Activated naive CD4-positive, alpha-beta T cell treated with anti-CD3 and anti-CD28 coated beads, Interleukin-2, amount 50 U/mL, for 72 hours (primary cell): Measurements from ENCODE around the gene TRAPPC5. TPM values are rescaled to one million over a fixed set of nuclear protein-coding genes. Genes with fewer than 3 reads are reported as not detected.
"Not testable (repeated sequence)": the region's sequence is repeated elsewhere in the genome, so short reads cannot be mapped to it uniquely, and the experiment has no call there.

ENCODE experiments used
- ATAC-seq, 2 donors: fragments of 150-1000 bp; cut with Tn5 transposase; 2 replicates each; pipeline ENCODE4 v1.10.0; 2021; ENCODE audit warnings: mild to moderate bottlenecking in 2 of 2, moderate library complexity in 2 of 2
- DNase-seq, 2 donors: peaks; one replicate each; pipeline ENCODE4 v3.0.0; 2021 to 2022; ENCODE audit warnings: low spot score in 2 of 2
- H3K27ac Mint-ChIP-seq, 2 donors: one replicate each; pipeline ENCODE4 v1.8.0; 2022; ENCODE audit warnings: mild to moderate bottlenecking in 2 of 2, mixed read lengths in 2 of 2
- H3K36me3 Mint-ChIP-seq, 2 donors: one replicate each; pipeline ENCODE4 v1.8.0; 2022; ENCODE audit warnings: mixed read lengths in 2 of 2
- H3K9me3 Mint-ChIP-seq, 2 donors: one replicate each; pipeline ENCODE4 v1.8.0; 2022; ENCODE audit warnings: mixed read lengths in 2 of 2
- total RNA-seq, 2 donors: library from RNA; stranded (reverse); gene quantifications; one replicate each; pipeline ENCODE4 v1.2.3, GENCODE V29; 2022

The TRAPPC5 gene
- total RNA-seq, 2 donors from 2014 or later: 58.9 to 84.4 TPM

DNA sequence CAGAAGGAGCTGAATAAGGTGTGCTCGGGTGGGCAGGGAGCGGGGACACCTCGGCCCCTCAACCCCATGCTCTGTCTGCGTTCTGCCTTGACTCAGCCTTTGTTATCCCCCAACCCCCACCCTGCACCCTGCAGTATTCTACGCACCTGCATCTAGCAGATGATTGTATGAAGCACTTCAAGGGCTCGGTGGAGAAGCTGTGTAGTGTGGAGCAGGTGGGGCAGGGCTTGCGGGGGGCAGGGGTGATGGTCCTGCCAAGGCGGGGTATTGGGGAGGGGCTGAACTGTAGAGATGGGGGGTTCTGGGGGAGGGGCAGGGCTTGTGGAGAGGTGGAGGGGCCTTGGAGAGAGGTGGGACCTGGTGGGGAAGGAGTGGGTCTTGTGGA, 37.6 kb upstream of the TRAPPC5 start:
- no peak for ATAC-seq
- no peak for DNase-seq
- Mint-ChIP-seq H3K9me3 (peaks cover 7 to 8% of the 10 kb centered on the region in 2 donors), H3K27ac (peak overlapping the region in 1 of 2 donors; percentile 87), H3K36me3 (peaks cover 10 to 17% of the 10 kb centered on the region in 2 donors)

DNA sequence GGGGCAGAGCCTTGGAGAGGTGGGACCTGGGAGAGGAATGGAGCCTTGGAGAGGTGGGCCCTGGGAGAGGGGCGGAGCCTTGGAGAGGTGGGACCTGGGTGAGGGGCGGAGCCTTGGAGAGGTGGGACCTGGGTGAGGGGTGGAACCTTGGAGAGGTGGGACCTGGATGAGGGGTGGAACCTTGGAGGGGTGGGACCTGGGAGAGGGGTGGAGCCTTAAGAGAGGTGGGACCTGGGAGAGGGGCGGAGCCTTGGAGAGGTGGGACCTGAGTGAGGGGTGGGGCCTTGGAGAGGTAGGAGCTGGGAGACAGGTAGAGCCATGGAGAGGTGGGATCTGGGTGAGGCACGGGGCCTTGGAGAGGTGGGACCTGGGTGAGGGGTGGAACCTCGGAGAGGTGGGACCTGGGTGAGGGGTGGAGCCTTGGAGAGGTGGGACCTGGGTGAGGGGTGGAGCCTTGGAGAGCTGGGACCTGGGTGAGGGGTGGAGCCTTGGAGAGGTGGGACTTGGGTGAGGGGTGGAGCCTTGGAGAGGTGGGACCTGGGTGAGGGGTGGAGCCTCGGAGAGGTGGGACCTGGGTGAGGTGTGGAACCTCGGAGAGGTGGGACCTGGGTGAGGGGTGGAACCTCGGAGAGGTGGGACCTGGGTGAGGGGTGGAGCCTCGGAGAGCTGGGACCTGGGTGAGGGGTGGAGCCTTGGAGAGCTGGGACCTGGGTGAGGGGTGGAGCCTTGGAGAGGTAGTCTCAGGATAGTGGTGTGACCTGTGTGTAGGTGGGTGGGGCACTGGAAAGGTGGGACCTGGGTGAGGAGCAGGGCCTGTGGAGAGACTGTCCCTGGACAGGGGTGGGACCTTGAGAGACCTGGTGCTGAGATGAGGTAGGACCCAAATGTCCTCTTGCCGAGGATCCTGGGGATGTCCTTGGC, 36.7 kb upstream of the TRAPPC5 start:
- ATAC-seq: peak in 1 of 2 donors; percentile 46
- DNase-seq: peak in 1 of 2 donors; percentile 27
- H3K27ac Mint-ChIP-seq, H3K9me3 Mint-ChIP-seq: not testable (repeated sequence)
- H3K36me3 Mint-ChIP-seq: peaks cover 10 to 16% of the 10 kb centered on the region in 2 donors

DNA sequence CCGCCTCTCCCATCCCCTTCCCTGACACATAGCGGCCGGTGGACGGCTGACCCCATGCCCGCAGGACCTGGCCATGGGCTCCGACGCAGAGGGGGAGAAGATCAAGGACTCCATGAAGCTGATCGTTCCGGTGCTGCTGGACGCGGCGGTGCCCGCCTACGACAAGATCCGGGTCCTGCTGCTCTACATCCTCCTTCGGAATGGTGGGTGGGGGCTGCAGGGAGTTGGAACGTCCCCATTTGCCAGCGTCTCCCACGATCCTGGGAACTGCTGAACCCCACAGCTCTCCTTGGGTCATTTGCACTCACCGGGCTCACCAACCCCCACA, 36.1 kb upstream of the TRAPPC5 start:
- DNase-seq (no peak), ATAC-seq (no peak)
- peaks cover 9 to 10% of the 10 kb centered on the region in 2 donors for H3K36me3 Mint-ChIP-seq
- no peak overlapping the region for H3K27ac Mint-ChIP-seq
- H3K9me3 Mint-ChIP-seq: peaks cover 7 to 8% of the 10 kb centered on the region in 2 donors

DNA sequence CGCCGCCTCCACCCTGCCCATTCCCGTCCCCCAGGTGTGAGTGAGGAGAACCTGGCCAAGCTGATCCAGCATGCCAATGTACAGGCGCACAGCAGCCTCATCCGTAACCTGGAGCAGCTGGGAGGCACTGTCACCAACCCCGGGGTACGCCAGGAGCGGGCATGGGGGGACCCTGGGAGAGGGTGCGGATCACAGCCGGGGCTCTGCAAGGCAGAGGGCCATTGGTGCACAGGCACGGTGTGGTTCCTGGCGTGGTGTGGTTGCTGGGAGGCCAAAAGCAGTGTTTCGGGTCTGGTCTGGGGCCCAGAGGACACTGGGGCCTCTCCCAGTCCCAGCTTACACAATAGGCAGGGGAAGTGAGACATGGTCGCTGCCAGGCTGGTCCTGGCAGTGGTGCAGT, 35.5 kb upstream of the TRAPPC5 start:
- no peak for DNase-seq
- Mint-ChIP-seq H3K9me3 (peaks cover 2% of the 10 kb centered on the region in 2 donors), H3K36me3 (peaks cover 3 to 4% of the 10 kb centered on the region in 2 donors), H3K27ac (no peak overlapping the region)
- no peak for ATAC-seq

DNA sequence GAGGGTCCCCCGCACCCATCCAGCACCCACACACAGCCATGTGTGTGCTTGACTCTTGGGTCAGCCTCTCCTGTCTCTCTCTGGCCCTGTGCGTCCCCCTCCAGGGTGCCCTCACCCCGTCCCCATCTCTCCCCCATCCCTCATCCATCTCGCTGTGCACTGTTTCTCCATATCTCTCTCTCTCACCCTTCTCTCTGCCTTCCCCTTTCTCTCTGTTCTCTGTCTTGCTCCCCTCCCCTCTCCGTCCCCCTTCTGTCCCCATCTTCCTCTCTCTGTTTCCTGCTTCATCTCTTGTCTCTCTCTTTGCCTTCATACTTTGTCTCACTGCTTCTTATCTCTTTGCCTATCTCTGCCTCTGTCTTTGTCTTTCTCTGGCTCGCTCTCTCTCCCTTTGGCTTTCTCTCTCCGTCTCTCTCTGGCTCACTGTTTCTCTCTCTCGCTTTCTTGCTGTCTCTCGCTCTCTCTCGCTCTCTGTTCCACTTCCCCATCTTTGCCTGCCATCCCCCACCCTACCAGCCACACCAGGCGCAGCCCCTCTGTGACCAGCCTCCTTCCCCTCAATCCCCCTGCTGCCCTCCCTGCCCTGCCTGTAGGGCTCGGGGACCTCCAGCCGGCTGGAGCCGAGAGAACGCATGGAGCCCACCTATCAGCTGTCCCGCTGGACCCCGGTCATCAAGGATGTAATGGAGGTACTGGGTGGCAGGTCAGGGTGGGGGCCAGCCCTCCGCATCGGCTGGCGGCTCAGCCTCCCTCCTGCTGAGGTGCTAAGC, 34.8 kb upstream of the TRAPPC5 start:
- H3K9me3 Mint-ChIP-seq: no peaks in the 10 kb centered on the region
- H3K36me3 Mint-ChIP-seq: no peaks in the 10 kb centered on the region
- no peak overlapping the region for H3K27ac Mint-ChIP-seq
- DNase-seq: no peak
- ATAC-seq: no peak

DNA sequence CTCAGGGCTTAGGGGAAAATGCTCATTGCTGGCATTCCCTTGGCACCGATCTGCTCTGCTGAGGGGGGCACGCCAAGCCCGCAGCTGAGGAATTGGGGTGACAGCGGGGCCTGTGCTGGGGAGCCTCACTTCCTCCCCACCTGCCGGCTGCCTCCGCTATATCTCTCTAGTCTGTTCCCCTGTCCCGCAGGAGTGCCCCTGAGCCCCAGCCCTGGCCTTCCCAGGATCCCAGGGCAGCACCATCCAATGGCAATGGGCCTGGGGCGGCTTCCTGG, 34.3 kb upstream of the TRAPPC5 start:
- Mint-ChIP-seq H3K9me3 (no peaks in the 10 kb centered on the region), H3K36me3 (no peaks in the 10 kb centered on the region), H3K27ac (peak overlapping the region in 1 of 2 donors; percentile 47)
- ATAC-seq (no peak), DNase-seq (no peak)

DNA sequence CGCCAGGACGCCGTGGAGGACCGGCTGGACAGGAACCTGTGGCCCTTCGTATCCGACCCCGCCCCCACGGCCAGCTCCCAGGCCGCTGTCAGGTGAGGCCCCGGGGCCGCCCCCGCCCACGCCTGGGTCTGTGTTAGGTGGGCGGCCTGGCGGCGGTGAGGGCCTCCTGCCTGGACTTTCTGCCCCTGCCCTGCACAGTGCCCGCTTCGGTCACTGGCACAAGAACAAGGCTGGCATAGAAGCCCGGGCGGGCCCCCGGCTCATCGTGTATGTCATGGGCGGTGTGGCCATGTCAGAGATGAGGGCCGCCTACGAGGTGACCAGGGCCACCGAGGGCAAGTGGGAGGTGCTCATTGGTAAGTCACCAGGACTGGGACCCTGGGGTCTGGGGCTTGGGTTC, 33.5 kb upstream of the TRAPPC5 start:
- ATAC-seq (no peak), DNase-seq (no peak)
- H3K36me3 Mint-ChIP-seq: no peaks in the 10 kb centered on the region
- no peaks in the 10 kb centered on the region for H3K9me3 Mint-ChIP-seq
- H3K27ac Mint-ChIP-seq: no peak overlapping the region

DNA sequence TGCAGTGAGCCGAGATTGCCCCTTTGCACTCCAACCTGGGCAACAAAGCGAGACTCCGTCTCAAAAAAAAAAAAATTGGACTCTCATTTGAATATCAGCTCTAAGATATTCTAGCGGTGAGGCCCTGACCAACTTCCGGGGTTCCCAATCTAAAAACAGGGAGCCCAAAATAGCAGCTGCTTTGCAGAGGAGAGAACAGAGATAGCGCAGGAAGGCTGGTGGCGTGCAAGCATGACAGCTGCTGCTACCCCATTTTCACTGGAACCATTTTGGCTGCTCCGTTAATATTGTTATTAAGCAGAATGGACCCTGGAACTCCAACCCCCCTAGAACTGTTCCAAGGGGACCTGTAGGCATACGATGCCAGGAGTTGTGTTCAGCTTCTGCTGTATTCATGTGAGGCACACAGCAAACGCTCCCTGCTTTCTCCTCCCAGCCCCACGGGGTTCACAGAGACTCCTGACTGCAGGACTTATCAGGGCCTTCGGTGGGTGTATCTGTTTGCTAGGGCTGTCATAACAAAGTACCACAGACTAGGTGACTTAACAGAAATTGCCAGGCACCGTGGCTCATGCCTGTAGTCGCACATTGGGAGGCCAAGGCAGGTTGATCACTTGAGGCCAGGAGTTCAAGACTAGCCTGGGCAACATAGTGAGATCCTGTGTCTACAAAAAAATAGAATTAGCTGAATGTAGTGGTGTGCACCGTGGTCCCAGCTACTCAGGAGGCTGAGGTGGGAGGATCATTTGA, 32.2 kb upstream of the TRAPPC5 start:
- DNase-seq (no peak), ATAC-seq (no peak)
- Mint-ChIP-seq H3K27ac (no peak overlapping the region), H3K36me3 (no peaks in the 10 kb centered on the region), H3K9me3 (no peaks in the 10 kb centered on the region)

DNA sequence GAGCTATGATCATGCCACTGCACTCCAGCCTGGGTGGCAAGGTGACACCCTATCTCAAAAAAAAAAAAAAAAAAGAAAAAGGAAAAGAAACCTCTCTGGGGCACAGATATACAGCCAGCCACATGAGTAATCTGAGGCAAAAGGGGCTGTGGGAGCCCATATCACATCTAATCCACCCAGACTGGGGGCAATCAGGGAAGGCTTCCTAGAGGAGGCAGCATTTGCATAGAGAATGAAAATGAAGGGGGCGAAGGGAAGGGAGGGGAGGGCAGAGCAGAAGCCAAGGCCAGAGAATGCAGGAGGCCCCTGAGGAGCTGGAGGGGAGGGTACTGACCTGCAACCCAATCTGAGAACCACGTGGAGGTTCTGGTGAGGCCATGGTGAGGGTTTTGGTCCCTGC, 30.5 kb upstream of the TRAPPC5 start:
- ATAC-seq (no peak), DNase-seq (no peak)
- H3K9me3 Mint-ChIP-seq: no peaks in the 10 kb centered on the region
- H3K36me3 Mint-ChIP-seq: no peaks in the 10 kb centered on the region
- H3K27ac Mint-ChIP-seq: no peak overlapping the region

DNA sequence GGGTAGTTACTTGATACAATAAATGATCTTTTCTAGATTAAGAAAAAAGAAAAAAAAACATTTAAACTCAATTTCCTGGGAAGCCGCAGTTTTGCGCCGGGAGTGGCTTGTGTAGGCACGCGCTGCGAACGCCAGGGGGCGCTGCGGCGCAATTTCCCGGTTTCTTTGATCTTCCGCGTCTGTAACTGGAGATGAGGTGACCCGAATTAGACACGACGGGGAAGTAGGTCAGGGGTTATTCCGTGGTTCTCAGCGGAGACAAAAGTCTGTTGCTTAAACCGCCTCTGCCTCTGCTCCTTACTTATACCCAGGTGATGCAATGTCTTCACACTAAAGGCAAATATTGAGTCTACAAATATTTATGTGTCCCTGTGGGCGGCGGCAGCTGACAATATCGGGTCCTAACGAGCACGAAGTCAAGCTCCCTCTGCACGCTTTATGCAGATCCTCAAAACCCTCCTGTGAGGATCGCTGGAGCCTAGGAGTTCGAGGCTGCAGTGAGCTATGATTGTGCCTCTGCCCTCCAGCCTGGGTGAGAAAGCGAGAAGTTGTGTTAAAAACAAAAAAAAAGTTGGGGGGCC, 28.5 kb upstream of the TRAPPC5 start:
- Mint-ChIP-seq H3K27ac (no peak overlapping the region), H3K9me3 (no peaks in the 10 kb centered on the region)
- peak; percentile 82 to 92 for ATAC-seq

DNA sequence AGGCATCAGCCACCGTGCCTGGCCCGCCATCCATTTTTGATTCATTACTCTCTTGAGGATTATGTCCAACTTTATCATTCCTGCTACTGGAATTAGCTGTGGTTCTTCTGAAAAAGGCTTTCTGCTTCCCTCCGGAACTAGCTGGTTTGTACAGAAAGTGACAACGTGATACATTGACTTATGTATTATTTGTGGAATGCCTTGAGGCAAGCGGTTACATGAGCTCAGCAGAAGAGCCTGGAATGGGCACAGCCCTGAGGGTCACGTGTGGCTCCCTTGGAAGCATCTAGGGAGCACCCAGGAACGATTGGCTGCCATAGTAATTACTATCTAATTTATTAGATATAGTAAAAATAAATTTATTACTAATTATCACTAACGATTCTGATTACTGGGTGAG, 26.2 kb upstream of the TRAPPC5 start:
- H3K27ac Mint-ChIP-seq: no peak overlapping the region
- DNase-seq (no peak), ATAC-seq (no peak)

More for the DNA sequence above, 28.5 kb upstream of the TRAPPC5 start:
- peak; percentile 85 to 94 for DNase-seq
- H3K36me3 Mint-ChIP-seq: no peaks in the 10 kb centered on the region

DNA sequence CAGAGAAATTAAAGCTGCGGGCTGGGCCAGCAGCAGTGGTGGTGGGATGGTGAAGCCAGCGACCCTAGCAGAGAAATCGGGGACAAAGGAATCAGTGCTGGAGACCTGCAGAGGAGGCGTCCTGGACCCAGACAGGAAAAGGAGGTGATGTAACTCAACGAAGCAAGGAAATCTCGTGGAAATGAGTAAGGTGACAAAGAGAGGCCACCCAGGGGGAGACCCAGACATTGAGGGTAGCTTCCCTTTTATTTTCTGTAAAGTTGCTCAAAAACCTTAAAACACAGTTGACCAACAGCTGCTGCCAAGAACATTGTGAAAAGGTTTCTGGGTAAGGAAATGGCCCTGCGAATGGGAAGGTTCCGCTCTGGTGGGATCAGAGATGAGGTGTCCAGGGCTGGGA, 25.1 kb upstream of the TRAPPC5 start:
- Mint-ChIP-seq H3K27ac (no peak overlapping the region), H3K9me3 (no peaks in the 10 kb centered on the region), H3K36me3 (no peaks in the 10 kb centered on the region)
- no peak for ATAC-seq
- no peak for DNase-seq

More for the DNA sequence above, 26.2 kb upstream of the TRAPPC5 start:
- no peaks in the 10 kb centered on the region for H3K36me3 Mint-ChIP-seq
- H3K9me3 Mint-ChIP-seq: no peaks in the 10 kb centered on the region

DNA sequence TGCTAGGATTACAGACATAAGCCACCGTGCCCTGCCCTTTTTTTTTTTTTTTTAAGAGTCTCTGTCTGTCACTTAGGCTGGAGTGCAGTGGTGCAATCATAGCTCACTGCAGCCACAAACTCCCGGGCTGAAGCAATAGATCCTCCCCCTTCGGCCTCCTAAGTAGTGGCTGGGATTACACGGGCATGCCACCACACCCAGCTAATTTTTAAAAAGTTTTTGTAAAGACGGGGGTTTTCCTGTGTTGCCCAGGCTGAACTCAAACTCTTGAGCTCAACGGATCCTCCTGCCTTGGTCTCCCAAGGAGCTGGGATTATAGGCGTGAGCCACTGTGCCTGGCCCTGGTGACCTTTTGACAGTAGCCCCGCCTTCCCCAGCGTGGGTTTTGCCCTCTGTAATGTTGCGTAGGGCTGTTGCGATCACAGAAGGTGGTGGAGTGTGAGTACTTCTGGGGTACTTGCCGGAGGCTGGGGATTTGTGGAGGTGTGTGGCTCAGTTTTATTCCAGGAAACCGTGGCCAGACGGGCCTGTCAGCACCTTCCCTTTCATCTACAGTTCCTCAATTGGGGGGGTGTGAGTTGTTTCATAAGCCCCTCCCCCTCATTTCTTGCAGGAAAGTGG, 23.4 kb upstream of the TRAPPC5 start:
- Mint-ChIP-seq H3K36me3 (no peaks in the 10 kb centered on the region), H3K27ac (peak overlapping the region in 1 of 2 donors; percentile 82), H3K9me3 (no peaks in the 10 kb centered on the region)
- DNase-seq (peak in 1 of 2 donors; percentile 33), ATAC-seq (peak; percentile 47 to 84)

DNA sequence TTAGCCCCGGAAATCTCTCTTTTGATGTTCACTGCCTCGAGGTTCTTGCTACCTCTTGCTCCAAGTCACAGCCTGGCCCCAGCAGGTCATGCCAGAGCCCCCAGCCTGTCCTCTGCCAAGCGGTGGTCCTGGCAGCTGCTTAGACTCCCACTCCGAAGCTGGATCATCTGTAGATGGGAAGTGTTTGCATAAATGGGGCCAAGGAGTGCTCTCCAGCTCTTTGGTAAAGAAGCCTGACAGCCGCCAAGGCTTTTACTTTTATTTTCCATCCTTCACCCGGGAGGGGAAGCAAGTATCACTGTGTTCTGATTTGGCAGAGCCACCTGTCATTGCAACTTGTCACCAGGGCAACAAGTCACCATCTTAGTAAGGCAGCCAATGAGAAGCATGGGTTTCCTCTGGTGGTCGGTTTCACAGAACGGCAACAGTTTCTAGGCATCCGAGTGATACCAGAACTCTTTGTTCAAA, 22.4 kb upstream of the TRAPPC5 start:
- H3K9me3 Mint-ChIP-seq: no peaks in the 10 kb centered on the region
- DNase-seq (peak in 1 of 2 donors; percentile 50), ATAC-seq (peak; percentile 86 to 97)
- H3K27ac Mint-ChIP-seq: peak overlapping the region in 1 of 2 donors; percentile 82
- no peaks in the 10 kb centered on the region for H3K36me3 Mint-ChIP-seq

DNA sequence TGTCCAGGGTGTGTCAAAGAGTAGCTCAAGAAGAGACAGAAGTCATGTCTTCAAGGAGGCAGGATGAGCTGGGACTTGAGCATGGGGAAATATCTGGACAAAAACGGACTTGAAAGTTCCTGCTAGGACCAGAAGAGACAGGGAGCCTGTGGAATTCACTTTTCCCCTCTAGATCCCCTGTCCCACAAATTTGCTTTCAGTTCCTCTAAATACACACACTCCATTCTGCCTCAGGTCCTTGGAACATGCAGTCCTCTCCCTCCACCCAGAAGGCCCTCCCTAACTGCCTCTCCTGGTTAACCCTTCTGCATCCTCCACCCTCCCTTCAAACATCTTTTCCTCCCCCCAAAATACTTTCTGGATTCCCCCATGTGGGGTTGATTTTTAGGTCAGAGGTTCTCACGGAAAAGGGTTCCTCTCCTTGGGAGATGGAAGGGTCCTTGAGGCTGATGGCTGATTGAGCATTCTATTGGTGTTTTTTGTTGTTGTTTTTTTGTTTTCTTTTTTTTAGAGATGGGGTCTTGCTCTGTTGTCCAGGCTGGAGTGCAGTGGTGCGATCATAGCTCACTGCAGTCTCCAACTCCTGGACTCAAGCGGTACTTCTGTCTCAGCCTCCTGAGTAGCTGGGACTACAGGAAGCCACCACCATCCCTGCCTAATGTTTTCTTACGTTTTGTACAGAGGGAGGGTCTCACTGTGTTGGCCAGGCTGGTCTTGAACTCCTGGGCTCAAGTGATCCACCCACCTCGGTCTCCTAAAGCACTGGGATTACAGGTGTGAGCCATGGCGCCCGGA, 18.7 kb upstream of the TRAPPC5 start:
- Mint-ChIP-seq H3K9me3 (no peaks in the 10 kb centered on the region), H3K27ac (no peak overlapping the region), H3K36me3 (no peaks in the 10 kb centered on the region)
- DNase-seq (no peak), ATAC-seq (no peak)

DNA sequence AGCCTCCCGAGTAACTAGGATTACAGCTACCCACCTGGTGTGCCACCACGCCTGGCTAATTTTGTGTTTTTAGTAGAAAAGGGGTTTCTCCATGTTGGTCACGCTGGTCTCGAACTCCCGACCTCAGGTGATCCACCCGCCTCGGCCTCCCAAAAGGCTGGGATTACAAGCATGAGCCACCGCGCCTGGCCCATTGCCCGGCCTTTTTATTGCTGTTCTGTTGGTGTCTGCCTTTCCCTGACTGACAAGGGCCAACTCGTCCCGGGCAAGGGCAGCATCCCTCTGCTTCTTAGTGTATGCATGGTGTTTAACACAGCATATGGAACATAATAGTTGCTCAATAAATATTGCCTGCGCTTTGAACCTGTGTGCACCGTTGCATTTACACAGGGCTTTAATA, 18.0 kb upstream of the TRAPPC5 start:
- ATAC-seq (no peak), DNase-seq (no peak)
- no peaks in the 10 kb centered on the region for H3K36me3 Mint-ChIP-seq
- H3K9me3 Mint-ChIP-seq: no peaks in the 10 kb centered on the region
- no peak overlapping the region for H3K27ac Mint-ChIP-seq
